ENCODE data around the gene NPFFR1.
"Not testable (repeated sequence)": the region's sequence is repeated elsewhere in the genome, so short reads cannot be mapped to it uniquely, and the experiment has no call there.

NPFFR1 gene

DNA sequence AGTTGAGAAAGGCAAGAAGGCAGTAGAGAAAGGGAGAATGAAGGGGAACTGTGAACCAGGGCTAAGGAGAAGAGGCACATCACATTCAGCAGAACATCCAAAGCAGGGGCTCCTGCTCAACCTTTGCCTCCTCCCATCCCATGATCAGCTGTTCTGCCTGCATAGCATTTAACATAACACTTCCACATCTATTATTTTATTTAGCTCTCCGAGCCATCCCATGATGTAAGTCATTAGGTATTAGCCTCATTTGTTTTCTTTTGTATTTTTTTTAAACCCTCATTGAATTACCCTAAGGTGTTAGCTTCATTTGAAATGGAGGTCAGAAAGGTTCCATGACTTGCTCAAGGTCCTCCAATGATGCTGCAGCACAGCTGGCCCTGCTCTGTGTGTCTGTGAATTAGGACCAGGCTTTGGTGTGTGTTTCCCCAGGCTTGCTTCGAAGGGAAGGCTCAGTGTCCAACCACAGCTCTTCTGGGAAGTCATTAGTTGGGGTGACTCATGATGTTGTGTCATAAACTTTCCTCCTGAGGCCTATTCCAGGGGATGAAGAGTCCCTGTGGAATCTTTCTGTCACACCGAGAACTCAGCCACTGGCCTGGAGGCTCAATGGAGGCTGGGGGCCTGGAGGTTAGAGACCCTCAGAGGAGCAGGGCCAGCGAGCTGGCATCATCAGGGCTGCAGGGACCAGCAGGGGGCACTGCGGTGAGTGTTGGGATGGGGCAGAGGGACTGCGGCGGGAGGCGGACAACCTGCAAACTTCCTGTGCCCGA is 16.5 kb downstream of the NPFFR1 start:
- TF ChIP-seq POLR2A (IDR thresholded peaks at IDR 0.05; ENCODE audit: low read depth, low read length) (no peak), POU2F2 (IDR thresholded peaks at IDR 0.05; ENCODE audit: low read depth, low read length) (no peak), SPI1 (IDR thresholded peaks at IDR 0.05; ENCODE audit: low read depth, low read length) (no peak), POLR2AphosphoS5 (IDR thresholded peaks at IDR 0.05; ENCODE audit: low read depth, low read length) (no peak), PAX5 (IDR thresholded peaks at IDR 0.05; ENCODE audit: insufficient read depth, low read length, severe bottlenecking) (no peak), TAF1 (IDR thresholded peaks at IDR 0.05; ENCODE audit: low read depth, low read length) (no peak)
- FAIRE-seq (no peak), DNase-seq (ENCODE audit: insufficient read length, low spot score) (no peak)

DNA sequence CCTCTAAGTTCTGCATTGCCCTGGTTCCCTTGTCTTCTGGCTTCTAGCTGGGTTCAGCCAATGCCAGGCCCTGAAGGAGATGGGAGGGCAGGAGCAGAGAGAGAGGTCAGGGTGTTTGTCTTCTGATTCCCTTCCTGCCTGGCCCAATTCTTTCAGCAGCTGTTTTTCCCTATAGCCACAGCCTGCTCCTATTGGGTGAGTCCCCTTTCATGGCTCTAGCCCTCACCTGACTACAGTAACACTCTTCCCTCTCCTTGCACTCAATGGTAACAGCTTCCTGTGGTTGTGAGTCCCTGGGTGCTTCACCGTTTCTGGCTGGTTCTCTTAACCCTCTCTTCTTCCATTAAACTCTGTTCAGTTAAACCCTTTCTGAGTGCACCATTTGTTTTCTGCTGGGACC is 17.1 kb downstream of the NPFFR1 start:
- FAIRE-seq, result no peak
- no peak for DNase-seq (ENCODE audit: insufficient read length, low spot score)

DNA sequence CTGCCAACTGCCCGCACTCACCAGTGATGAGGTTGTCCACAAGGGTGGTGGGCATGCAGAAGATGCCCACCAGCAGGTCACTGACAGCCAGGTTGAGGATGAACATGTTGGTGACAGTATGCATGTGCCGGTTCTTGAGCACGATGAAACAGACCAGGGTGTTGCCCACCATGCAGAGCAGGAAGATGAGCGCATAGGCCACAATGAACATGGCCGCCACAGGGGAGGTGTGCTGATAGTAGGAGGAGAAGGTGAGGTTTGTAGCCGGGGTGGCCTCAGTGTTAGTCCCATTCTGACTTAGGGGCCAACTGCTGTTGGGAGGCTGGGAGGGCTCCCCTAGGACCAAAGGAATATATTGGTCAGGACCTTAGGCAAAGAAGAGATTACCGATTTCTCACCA is 17.7 kb downstream of the NPFFR1 start:
- TF ChIP-seq SPI1 (IDR thresholded peaks at IDR 0.05; ENCODE audit: low read depth, low read length), result no peak
- TF ChIP-seq POLR2A (IDR thresholded peaks at IDR 0.05; ENCODE audit: low read depth, low read length), result no peak
- TF ChIP-seq POLR2AphosphoS5 (IDR thresholded peaks at IDR 0.05; ENCODE audit: low read depth, low read length), result no peak
- TF ChIP-seq POU2F2 (IDR thresholded peaks at IDR 0.05; ENCODE audit: low read depth, low read length), result no peak
- TF ChIP-seq PAX5 (IDR thresholded peaks at IDR 0.05; ENCODE audit: insufficient read depth, low read length, severe bottlenecking), result no peak
- no peak for TF ChIP-seq TAF1 (IDR thresholded peaks at IDR 0.05; ENCODE audit: low read depth, low read length)
- DNase-seq (ENCODE audit: insufficient read length, low spot score) (no peak), FAIRE-seq (no peak)

More for the DNA sequence above, 17.1 kb downstream of the NPFFR1 start:
- TF ChIP-seq TAF1 (IDR thresholded peaks at IDR 0.05; ENCODE audit: low read depth, low read length) (no peak), POU2F2 (IDR thresholded peaks at IDR 0.05; ENCODE audit: low read depth, low read length) (no peak), PAX5 (IDR thresholded peaks at IDR 0.05; ENCODE audit: insufficient read depth, low read length, severe bottlenecking) (no peak), POLR2A (IDR thresholded peaks at IDR 0.05; ENCODE audit: low read depth, low read length) (no peak), SPI1 (IDR thresholded peaks at IDR 0.05; ENCODE audit: low read depth, low read length) (no peak), POLR2AphosphoS5 (IDR thresholded peaks at IDR 0.05; ENCODE audit: low read depth, low read length) (no peak)

DNA sequence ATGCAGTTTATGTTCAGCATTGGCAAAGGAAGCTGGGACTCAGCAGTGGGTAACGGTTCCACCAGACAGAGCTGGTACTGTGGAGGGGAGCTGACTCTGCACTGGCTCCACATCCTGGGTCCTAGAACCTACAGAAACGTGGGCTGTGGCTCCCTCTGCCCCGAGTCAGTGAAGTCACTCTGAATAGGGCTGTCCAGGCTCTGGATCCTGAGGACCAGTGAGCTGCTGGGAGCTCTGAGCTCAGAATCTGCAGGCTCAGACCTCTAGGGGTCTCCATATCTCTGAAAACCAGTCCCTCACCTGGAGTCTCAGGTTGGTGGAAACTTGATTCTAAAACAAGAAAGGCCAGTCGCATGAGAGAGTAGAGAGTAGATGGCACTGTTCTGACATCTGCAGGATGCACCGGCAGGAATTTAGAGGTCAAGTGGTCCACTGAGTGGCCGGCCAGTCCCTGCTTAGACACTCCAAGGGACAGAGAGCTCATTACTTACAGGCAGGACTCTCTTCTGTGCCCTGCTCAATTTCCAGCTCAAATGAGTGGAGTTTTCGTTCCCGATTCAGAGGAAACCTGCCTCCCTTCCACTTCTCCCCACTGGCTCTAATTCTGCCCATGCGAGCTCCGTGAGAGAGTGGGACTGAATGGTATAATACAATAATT is 18.6 kb downstream of the NPFFR1 start:
- no peak for TF ChIP-seq POLR2A (IDR thresholded peaks at IDR 0.05; ENCODE audit: low read depth, low read length)
- TF ChIP-seq POU2F2 (IDR thresholded peaks at IDR 0.05; ENCODE audit: low read depth, low read length), result no peak
- TF ChIP-seq POLR2AphosphoS5 (IDR thresholded peaks at IDR 0.05; ENCODE audit: low read depth, low read length), result no peak
- no peak for TF ChIP-seq PAX5 (IDR thresholded peaks at IDR 0.05; ENCODE audit: insufficient read depth, low read length, severe bottlenecking)
- TF ChIP-seq TAF1 (IDR thresholded peaks at IDR 0.05; ENCODE audit: low read depth, low read length), result no peak
- DNase-seq (ENCODE audit: insufficient read length, low spot score) (peak; percentile 32), FAIRE-seq (no peak)

DNA sequence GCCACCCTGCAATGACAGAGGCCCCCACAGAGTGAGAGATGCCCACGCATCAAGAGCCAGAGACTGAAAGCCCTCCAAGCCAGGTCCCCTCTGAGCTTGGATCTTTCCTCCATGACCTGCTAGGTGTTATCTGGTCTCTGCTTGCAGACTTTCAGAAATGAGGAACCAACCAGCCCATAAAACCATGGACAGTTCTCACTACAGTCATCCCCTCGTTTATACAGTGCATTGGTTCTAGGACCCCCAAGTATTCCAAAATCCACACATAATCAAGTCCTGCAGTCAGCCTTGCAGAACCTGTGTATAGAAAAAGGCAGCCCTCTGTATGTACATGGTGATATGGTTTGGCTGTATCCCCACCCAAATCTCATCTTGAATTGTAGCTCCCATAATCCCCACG is 23.1 kb downstream of the NPFFR1 start:
- TF ChIP-seq POLR2A (IDR thresholded peaks at IDR 0.05; ENCODE audit: low read depth, low read length) (no peak), PAX5 (IDR thresholded peaks at IDR 0.05; ENCODE audit: insufficient read depth, low read length, severe bottlenecking) (no peak), POLR2AphosphoS5 (IDR thresholded peaks at IDR 0.05; ENCODE audit: low read depth, low read length) (no peak), TAF1 (IDR thresholded peaks at IDR 0.05; ENCODE audit: low read depth, low read length) (no peak), SPI1 (IDR thresholded peaks at IDR 0.05; ENCODE audit: low read depth, low read length) (no peak), POU2F2 (IDR thresholded peaks at IDR 0.05; ENCODE audit: low read depth, low read length) (no peak)
- DNase-seq (ENCODE audit: insufficient read length, low spot score), result no peak
- FAIRE-seq, result no peak

DNA sequence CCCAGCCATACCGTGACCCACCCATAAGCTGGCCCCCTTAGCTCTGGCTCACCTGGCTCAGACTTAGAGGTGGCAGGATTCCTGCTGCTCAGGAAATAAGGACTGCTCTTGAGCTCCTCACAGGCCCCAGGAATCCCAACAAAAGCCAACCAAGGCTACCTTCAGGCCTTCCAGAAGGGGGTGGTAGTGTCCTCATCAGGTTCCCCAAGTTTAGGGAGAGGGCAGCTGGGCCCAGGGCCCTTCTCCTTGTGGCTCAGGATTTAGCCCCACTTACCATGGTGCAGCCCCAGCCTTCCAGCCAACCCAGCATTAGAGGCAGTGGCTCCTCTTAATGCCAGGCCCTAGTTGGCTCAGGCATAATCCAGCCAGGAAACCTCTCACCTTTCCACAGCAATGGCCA is 23.5 kb downstream of the NPFFR1 start:
- FAIRE-seq (no peak), DNase-seq (ENCODE audit: insufficient read length, low spot score) (no peak)
- no peak for TF ChIP-seq TAF1 (IDR thresholded peaks at IDR 0.05; ENCODE audit: low read depth, low read length)
- no peak for TF ChIP-seq POU2F2 (IDR thresholded peaks at IDR 0.05; ENCODE audit: low read depth, low read length)
- no peak for TF ChIP-seq POLR2A (IDR thresholded peaks at IDR 0.05; ENCODE audit: low read depth, low read length)
- TF ChIP-seq SPI1 (IDR thresholded peaks at IDR 0.05; ENCODE audit: low read depth, low read length), result no peak
- TF ChIP-seq PAX5 (IDR thresholded peaks at IDR 0.05; ENCODE audit: insufficient read depth, low read length, severe bottlenecking), result no peak
- no peak for TF ChIP-seq POLR2AphosphoS5 (IDR thresholded peaks at IDR 0.05; ENCODE audit: low read depth, low read length)

DNA sequence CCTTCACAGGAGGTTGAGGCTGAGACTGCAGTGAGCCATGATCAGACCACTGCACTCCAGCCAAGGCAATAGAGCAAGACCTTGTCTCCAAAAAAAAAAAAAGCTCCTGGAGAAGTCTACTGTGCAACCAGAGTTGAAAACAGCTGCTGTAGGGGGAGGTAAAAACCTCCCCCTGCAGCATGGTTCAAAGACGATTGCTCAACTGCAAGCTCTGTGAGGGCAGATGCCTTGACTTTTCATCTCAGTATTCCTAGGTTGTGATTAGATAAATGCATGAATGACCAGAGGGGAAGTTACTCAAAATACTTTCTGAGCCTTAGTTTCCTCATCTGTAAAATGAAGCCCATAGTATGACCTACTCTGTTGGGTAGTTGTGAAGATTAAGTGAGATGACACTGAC is 25.6 kb downstream of the NPFFR1 start:
- FAIRE-seq, result no peak
- DNase-seq (ENCODE audit: insufficient read length, low spot score), result no peak
- TF ChIP-seq POU2F2 (IDR thresholded peaks at IDR 0.05; ENCODE audit: low read depth, low read length) (no peak), TAF1 (IDR thresholded peaks at IDR 0.05; ENCODE audit: low read depth, low read length) (no peak), POLR2A (IDR thresholded peaks at IDR 0.05; ENCODE audit: low read depth, low read length) (no peak), PAX5 (IDR thresholded peaks at IDR 0.05; ENCODE audit: insufficient read depth, low read length, severe bottlenecking) (no peak), SPI1 (IDR thresholded peaks at IDR 0.05; ENCODE audit: low read depth, low read length) (no peak), POLR2AphosphoS5 (IDR thresholded peaks at IDR 0.05; ENCODE audit: low read depth, low read length) (no peak)

DNA sequence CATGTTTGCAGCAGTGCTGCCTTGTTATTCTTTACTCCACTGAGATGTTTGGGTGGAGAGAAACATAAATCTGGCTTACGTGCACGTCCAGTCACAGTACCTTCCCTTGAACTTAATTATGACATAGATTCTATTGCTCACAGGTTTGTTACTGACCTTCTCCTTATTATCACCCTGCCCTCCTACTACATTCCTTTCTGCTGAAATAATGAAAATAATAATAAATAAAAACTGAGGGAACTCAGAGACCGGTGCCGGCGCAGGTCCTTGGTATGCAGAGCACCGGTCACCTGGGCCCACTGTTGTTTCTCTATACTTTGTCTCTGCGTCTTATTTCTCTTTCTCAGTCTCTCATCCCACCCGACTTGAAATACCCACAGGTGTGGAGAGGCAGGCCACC is 26.0 kb downstream of the NPFFR1 start:
- FAIRE-seq; DNase-seq (ENCODE audit: insufficient read length, low spot score): not testable (repeated sequence)

DNA sequence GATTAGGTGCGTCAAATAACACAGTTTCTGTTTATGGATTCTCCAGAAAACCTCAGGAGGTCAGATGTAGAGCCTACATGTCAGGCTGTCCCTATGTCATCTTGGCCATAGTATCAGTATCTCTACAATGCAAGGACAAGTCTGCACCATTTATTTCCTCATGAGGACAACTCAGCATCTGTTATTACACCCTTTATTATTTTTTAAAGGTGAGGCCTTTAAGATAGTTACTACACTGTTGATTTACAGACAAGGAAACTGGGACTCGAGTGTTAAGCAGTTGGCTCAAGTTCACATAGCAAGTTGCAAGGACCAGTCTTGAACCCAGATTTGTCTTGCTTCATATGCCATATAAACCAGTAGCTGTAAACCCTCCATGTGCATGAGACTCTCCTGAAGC is 27.3 kb downstream of the NPFFR1 start:
- DNase-seq (ENCODE audit: insufficient read length, low spot score) (no peak), FAIRE-seq (no peak)
- TF ChIP-seq TAF1 (IDR thresholded peaks at IDR 0.05; ENCODE audit: low read depth, low read length), result no peak

Measured in GM12891 (cell line).